ENCODE results near the gene MSI2. TPM values are rescaled to one million over a fixed set of nuclear protein-coding genes. Genes with fewer than 3 reads are reported as not detected.

The MSI2 gene
- total and polyA plus RNA-seq, 9 of the 15 experiments (the other 6 are each of a cell fraction or from before 2014, with no cell fraction given), result 4.6 to 61.8 (median 42.4) TPM

GRCh38 chr17:57445772-57446472, 189.6 kb downstream of the MSI2 start (continued):
- TF ChIP-seq TSHZ1 (CRISPR knock-in tag; IDR thresholded peaks at IDR 0.05), result no peak
- no peak for TF ChIP-seq FIP1L1 (IDR thresholded peaks at IDR 0.05; ENCODE audit: low read depth, low read length, poor library complexity, severe bottlenecking)
- TF ChIP-seq ZNF778 (CRISPR knock-in tag; IDR thresholded peaks at IDR 0.05), result no peak
- TF ChIP-seq DNMT1 (IDR thresholded peaks at IDR 0.05), result no peak
- no peak for TF ChIP-seq DEAF1 (CRISPR knock-in tag; IDR thresholded peaks at IDR 0.05)

Measured in K562 (cell line).